GM12891 (cell line): ENCODE measurements around the gene SMIM43.

Experiments
- PAX5 ChIP-seq: IDR thresholded peaks from 2 replicates; pipeline ENCODE4 v1.6.1; 2011; ENCODE audit warnings: low read length, moderate library complexity, mild to moderate bottlenecking; ENCODE audit not compliant: insufficient read depth, severe bottlenecking
- POLR2A ChIP-seq: IDR thresholded peaks from 2 replicates; pipeline ENCODE4 v1.6.1; 2011; ENCODE audit warnings: low read depth, low read length, control low read depth
- POLR2AphosphoS5 ChIP-seq: IDR thresholded peaks from 2 replicates; pipeline ENCODE4 v1.6.1; 2011; ENCODE audit warnings: low read depth, low read length, control low read depth
- POU2F2 ChIP-seq: IDR thresholded peaks from 2 replicates; pipeline ENCODE4 v1.6.1; 2011; ENCODE audit warnings: low read depth, mild to moderate bottlenecking, control low read depth, low read length, moderate library complexity
- SPI1 ChIP-seq: IDR thresholded peaks from 2 replicates; pipeline ENCODE4 v1.6.1; 2011; ENCODE audit warnings: low read depth, low read length, control low read depth
- TAF1 ChIP-seq: IDR thresholded peaks from 2 replicates; pipeline ENCODE4 v1.6.1; 2011; ENCODE audit warnings: low read depth, low read length, control low read depth

- TF ChIP-seq POLR2A (no peak), TAF1 (no peak), SPI1 (no peak), POU2F2 (no peak), POLR2AphosphoS5 (no peak), PAX5 (no peak)
Observed at GRCh38 chr4:121789455-121789854, 24.5 kb upstream of the SMIM43 start.
